HepG2 (cell line): ENCODE data around the gene EMC9. TPM values are rescaled to one million over a fixed set of nuclear protein-coding genes. Genes with fewer than 3 reads are reported as not detected.
A peak's percentile ranks its signal among the peaks of the same experiment; 100 is the strongest.

Source experiments
- CHCHD3 ChIP-seq: sonication (generic); formaldehyde crosslinking; IDR thresholded peaks from 2 replicates; pipeline ENCODE4 v1.8.0; 2022; ENCODE audit warnings: mild to moderate bottlenecking, missing genetic modification reagents, moderate library complexity
- HNF4G ChIP-seq, 2 experiments: sonication (generic) in 1 of 2; formaldehyde crosslinking in 1 of 2; IDR thresholded peaks; 2 replicates each; pipeline versions ENCODE4 v1.4.0 to v1.6.1; 2011 to 2020; ENCODE audit warnings: borderline replicate concordance in 2 of 2, low read depth in 2 of 2, mild to moderate bottlenecking in 2 of 2, low read length in 1 of 2, missing genetic modification reagents in 1 of 2, moderate library complexity in 1 of 2
- IKZF5 ChIP-seq: IDR thresholded peaks from 2 replicates; pipeline ENCODE4 v1.6.1; 2018; ENCODE audit warnings: missing genetic modification reagents, mild to moderate bottlenecking, missing compliant biosample characterization
- MAF1 ChIP-seq: sonication (generic); formaldehyde crosslinking; IDR thresholded peaks from 2 replicates; pipeline ENCODE4 v1.5.0; 2020; ENCODE audit warnings: missing genetic modification reagents, borderline replicate concordance
- NFATC3 ChIP-seq: sonication (generic); formaldehyde crosslinking; IDR thresholded peaks from 2 replicates; pipeline ENCODE4 v1.5.1; 2020; ENCODE audit warnings: mild to moderate bottlenecking, missing genetic modification reagents
- PBX2 ChIP-seq: IDR thresholded peaks from 2 replicates; pipeline ENCODE4 v1.6.1; 2016; ENCODE audit warnings: control low read depth
- POLR2AphosphoS2 ChIP-seq: IDR thresholded peaks from 2 replicates; pipeline ENCODE4 v1.6.1; 2011; ENCODE audit warnings: low read depth, low read length, improper control_type of control experiment
- RARG ChIP-seq: sonication (generic); formaldehyde crosslinking; IDR thresholded peaks from 2 replicates; pipeline ENCODE4 v1.4.0; 2020; ENCODE audit warnings: low read depth, mild to moderate bottlenecking, missing genetic modification reagents
- RFX5 ChIP-seq: IDR thresholded peaks from 2 replicates; pipeline ENCODE4 v1.6.1; 2011; ENCODE audit warnings: low read depth, low read length, improper control_type of control experiment
- RXRA ChIP-seq: sonication (generic); formaldehyde crosslinking; IDR thresholded peaks from 2 replicates; pipeline ENCODE4 v1.5.1; 2020; ENCODE audit warnings: missing genetic modification reagents
- SP1 ChIP-seq, 2 experiments: fragments of 450-650 bp in 1 of 2; sonication (generic) in 1 of 2; formaldehyde crosslinking in 1 of 2; IDR thresholded peaks; 2 replicates each; pipeline versions ENCODE4 v1.4.0 to v1.6.1; 2016 to 2020; ENCODE audit warnings: missing genetic modification reagents in 1 of 2
- TEAD3 ChIP-seq: optimal IDR thresholded peaks from 2 replicates; pipeline ENCODE3; 2016; ENCODE audit warnings: borderline replicate concordance
- ZBTB25 ChIP-seq: IDR thresholded peaks from 2 replicates; pipeline ENCODE4 v1.6.1; 2018; ENCODE audit warnings: missing genetic modification reagents
- ZNF160 ChIP-seq: sonication (generic); formaldehyde crosslinking; IDR thresholded peaks from 2 replicates; pipeline ENCODE4 v1.8.0; 2022; ENCODE audit warnings: mild to moderate bottlenecking, inconsistent platforms, missing genetic modification reagents
- ZNF292 ChIP-seq: sonication (generic); formaldehyde crosslinking; IDR thresholded peaks from 2 replicates; pipeline ENCODE4 v1.8.1; 2022; ENCODE audit warnings: mild to moderate bottlenecking, low read depth, missing genetic modification reagents, borderline replicate concordance
- ZNF646 ChIP-seq: sonication (generic); formaldehyde crosslinking; IDR thresholded peaks from 2 replicates; pipeline ENCODE4 v1.9.0; 2021; ENCODE audit warnings: mild to moderate bottlenecking, missing genetic modification reagents
- ZNF678 ChIP-seq: sonication (generic); formaldehyde crosslinking; IDR thresholded peaks from 2 replicates; pipeline ENCODE4 v1.4.0; 2020; ENCODE audit warnings: mild to moderate bottlenecking, missing genetic modification reagents
- ZNF879 ChIP-seq: sonication (generic); formaldehyde crosslinking; IDR thresholded peaks from 2 replicates; pipeline ENCODE4 v1.8.1; 2023; ENCODE audit warnings: missing genetic modification reagents
- polyA plus RNA-seq, 8 experiments: library from polyadenylated mRNA; depleted of rRNA in 3 of 8; stranded (reverse) in 7 of 8; unstranded in 1 of 8; fragments of >200 nt; fragmentation: Illumina TruSeq in 4 of 8; extraction: Trizol in 4 of 8; gene quantifications; 2 replicates each; pipeline versions ENCODE4 v1.2.1 to v1.2.3, GENCODE V29; 2011 to 2016; ENCODE audit warnings: low read depth in 4 of 8, missing spikeins in 1 of 8, mixed read lengths in 1 of 8; ENCODE audit not compliant: insufficient read depth in 1 of 8
- total RNA-seq, 5 experiments: library from RNA; depleted of rRNA; stranded (reverse); fragments of >200 nt; fragmentation: Illumina TruSeq; extraction: Trizol; gene quantifications; 2 replicates each; pipeline ENCODE4 v1.2.3, GENCODE V29; 2016; ENCODE audit warnings: low read depth in 1 of 5

Gene EMC9
- total and polyA plus RNA-seq, 2 of the 13 experiments (the other 11 are each of a cell fraction or from before 2014, with no cell fraction given): 60.5 to 78.7 TPM

- TF ChIP-seq RFX5 (no peak), NFATC3 (CRISPR knock-in tag) (no peak), RXRA (CRISPR knock-in tag) (peak; percentile 19; the same call in 1 of the 2 replicates), TEAD3 (peak; percentile 47), PBX2 (CRISPR knock-in tag) (no peak), ZNF160 (no peak), IKZF5 (CRISPR knock-in tag) (no peak), SP1 (IDR thresholded peaks at IDR 0.05) (peak; percentile 53; the same call in 1 of the 2 replicates), SP1 (CRISPR knock-in tag; IDR thresholded peaks at IDR 0.05) (no peak; the same call in 1 of the 2 replicates), ZBTB25 (CRISPR knock-in tag) (0 out of 2 replicates have a peak, but pooled peaks have one; percentile 20), POLR2AphosphoS2 (peak; percentile 47; the same call in 1 of the 2 replicates), ZNF292 (CRISPR knock-in tag) (no peak), MAF1 (no peak), ZNF678 (CRISPR knock-in tag) (no peak), ZNF646 (no peak), RARG (CRISPR knock-in tag) (0 out of 2 replicates have a peak, but pooled peaks have one; percentile 77), ZNF879 (CRISPR knock-in tag) (peak; percentile 77; the same call in 1 of the 2 replicates), CHCHD3 (CRISPR knock-in tag) (no peak), HNF4G (IDR thresholded peaks at IDR 0.05; ENCODE audit: borderline replicate concordance, low read depth, low read length) (no peak), HNF4G (CRISPR knock-in tag; IDR thresholded peaks at IDR 0.05; ENCODE audit: borderline replicate concordance, low read depth) (peak; percentile 17; the same call in 1 of the 2 replicates)
These were observed 4.5 kb downstream of the EMC9 start (continued) for GRCh38 chr14:24136684-24137528.
